IPS DF 19.7 (cell line): ENCODE results near the gene TADA2B.
"Not testable (repeated sequence)": the region's sequence is repeated elsewhere in the genome, so short reads cannot be mapped to it uniquely, and the experiment has no call there.

Source experiments
- DNase-seq: peaks from one replicate; pipeline ENCODE4 v3.0.0-alpha.2; 2013; ENCODE audit warnings: low read depth, low spot score

TADA2B gene

GRCh38 chr4:7079483-7079882, 36.3 kb downstream of the TADA2B start:
- not testable (repeated sequence) for DNase-seq

- DNase-seq: not testable (repeated sequence)
Observed at GRCh38 chr4:7079909-7080308, 36.7 kb downstream of the TADA2B start.

- no peak for DNase-seq
Observed at GRCh38 chr4:7083597-7084563, 40.7 kb downstream of the TADA2B start.

GRCh38 chr4:7084564-7084961, 41.4 kb downstream of the TADA2B start:
- DNase-seq: not testable (repeated sequence)

GRCh38 chr4:7086384-7086783, 43.2 kb downstream of the TADA2B start:
- no peak for DNase-seq

GRCh38 chr4:7087036-7087435, 43.9 kb downstream of the TADA2B start:
- DNase-seq: no peak

- no peak for DNase-seq
Observed at GRCh38 chr4:7089213-7089986, 46.2 kb downstream of the TADA2B start.

- no peak for DNase-seq
Observed at GRCh38 chr4:7092026-7092425, 48.9 kb downstream of the TADA2B start.

GRCh38 chr4:7094916-7095315, 51.7 kb downstream of the TADA2B start:
- no peak for DNase-seq

GRCh38 chr4:7095611-7096155, 52.5 kb downstream of the TADA2B start:
- no peak for DNase-seq

GRCh38 chr4:7096236-7096635, 53.1 kb downstream of the TADA2B start:
- no peak for DNase-seq

GRCh38 chr4:7101692-7102515, 58.7 kb downstream of the TADA2B start:
- no peak for DNase-seq

GRCh38 chr4:7102516-7102909, 59.3 kb downstream of the TADA2B start:
- DNase-seq: not testable (repeated sequence)

- no peak for DNase-seq
Observed at GRCh38 chr4:7103031-7103606, 59.9 kb downstream of the TADA2B start.

- DNase-seq: no peak
Observed at GRCh38 chr4:7103607-7104365, 60.6 kb downstream of the TADA2B start.

GRCh38 chr4:7104366-7105031, 61.3 kb downstream of the TADA2B start:
- no peak for DNase-seq

- DNase-seq: no peak
Observed at GRCh38 chr4:7105276-7105675, 62.1 kb downstream of the TADA2B start.

- no peak for DNase-seq
Observed at GRCh38 chr4:7107166-7107905, 64.2 kb downstream of the TADA2B start.
